CD4-positive, CD25-positive, alpha-beta regulatory T cell (primary cell): Measurements from ENCODE around the gene UPK3B. TPM values are rescaled to one million over a fixed set of nuclear protein-coding genes. Genes with fewer than 3 reads are reported as not detected.
"Not testable (repeated sequence)": the region's sequence is repeated elsewhere in the genome, so short reads cannot be mapped to it uniquely, and the experiment has no call there.

Experiments used
- ATAC-seq, 2 donors: fragments of 150-1000 bp; cut with Tn5 transposase; one replicate each; pipeline ENCODE4 v1.10.0; 2021; ENCODE audit warnings: low read depth in 2 of 2, moderate number of reproducible peaks in 2 of 2, moderate library complexity in 1 of 2
- DNase-seq, 3 donors: peaks; one replicate each; pipeline versions ENCODE4 v3.0.0 to v3.0.0-alpha.2; 2012 to 2022; ENCODE audit warnings: mixed read lengths in 1 of 3
- H3K27ac ChIP-seq: one replicate; pipeline ENCODE4 v1.7.0; 2013; ENCODE audit warnings: mild to moderate bottlenecking, low read length; ENCODE audit not compliant: insufficient read depth, poor library complexity, severe bottlenecking
- H3K27me3 ChIP-seq: one replicate; pipeline ENCODE4 v1.7.0; 2013; ENCODE audit warnings: low read length; ENCODE audit not compliant: control insufficient read depth, insufficient read depth
- H3K36me3 ChIP-seq: one replicate; pipeline ENCODE4 v1.7.0; 2013; ENCODE audit warnings: mild to moderate bottlenecking, low read length, moderate library complexity; ENCODE audit not compliant: control insufficient read depth, insufficient read depth
- H3K4me1 ChIP-seq: 2 replicates; pipeline ENCODE4 v1.7.0; 2013; ENCODE audit warnings: mild to moderate bottlenecking, low read length; ENCODE audit not compliant: insufficient read depth, control insufficient read depth, poor library complexity, severe bottlenecking
- H3K4me3 ChIP-seq: one replicate; pipeline ENCODE4 v1.7.0; 2013; ENCODE audit warnings: low read depth, mild to moderate bottlenecking, low read length, moderate library complexity
- H3K9me3 ChIP-seq, 2 experiments: 1 replicate in 1 of 2; 2 replicates in 1 of 2; pipeline ENCODE4 v1.7.0; 2013; ENCODE audit warnings: low read length in 2 of 2, mild to moderate bottlenecking in 1 of 2, moderate library complexity in 1 of 2; ENCODE audit not compliant: control insufficient read depth in 2 of 2
- H3K27ac Mint-ChIP-seq, 3 donors: one replicate each; pipeline ENCODE4 v1.8.0; 2020 to 2022; ENCODE audit warnings: mild to moderate bottlenecking in 3 of 3, mixed read lengths in 3 of 3, moderate library complexity in 2 of 3
- H3K27me3 Mint-ChIP-seq: one replicate; pipeline ENCODE4 v1.8.0; 2022; ENCODE audit warnings: mild to moderate bottlenecking, mixed read lengths
- H3K36me3 Mint-ChIP-seq: one replicate; pipeline ENCODE4 v1.8.0; 2020; ENCODE audit warnings: mixed read lengths
- H3K4me1 Mint-ChIP-seq, 4 donors: one replicate each; pipeline ENCODE4 v1.8.0; 2020 to 2022; ENCODE audit warnings: mixed read lengths in 4 of 4, mild to moderate bottlenecking in 1 of 4
- H3K4me3 Mint-ChIP-seq, 4 donors: one replicate each; pipeline ENCODE4 v1.8.0; 2020 to 2022; ENCODE audit warnings: mild to moderate bottlenecking in 4 of 4, mixed read lengths in 4 of 4, moderate library complexity in 3 of 4
- H3K9me3 Mint-ChIP-seq, 7 donors: one replicate each; pipeline ENCODE4 v1.8.0; 2020 to 2022; ENCODE audit warnings: mixed read lengths in 7 of 7, mild to moderate bottlenecking in 3 of 7, moderate library complexity in 2 of 7
- polyA plus RNA-seq, 4 donors: library from polyadenylated mRNA; unstranded; fragments of 300-500 nt; fragmentation: Illumina TruSeq; gene quantifications; one replicate each; pipeline ENCODE4 v1.2.3, GENCODE V29; 2021
- total RNA-seq: library from RNA; stranded (reverse); gene quantifications from one replicate; pipeline ENCODE4 v1.2.3, GENCODE V29; 2022

The UPK3B gene
- total and polyA plus RNA-seq, 5 donors from 2014 or later, result 0.17 to 8.4 TPM; not detected in 3

DNA sequence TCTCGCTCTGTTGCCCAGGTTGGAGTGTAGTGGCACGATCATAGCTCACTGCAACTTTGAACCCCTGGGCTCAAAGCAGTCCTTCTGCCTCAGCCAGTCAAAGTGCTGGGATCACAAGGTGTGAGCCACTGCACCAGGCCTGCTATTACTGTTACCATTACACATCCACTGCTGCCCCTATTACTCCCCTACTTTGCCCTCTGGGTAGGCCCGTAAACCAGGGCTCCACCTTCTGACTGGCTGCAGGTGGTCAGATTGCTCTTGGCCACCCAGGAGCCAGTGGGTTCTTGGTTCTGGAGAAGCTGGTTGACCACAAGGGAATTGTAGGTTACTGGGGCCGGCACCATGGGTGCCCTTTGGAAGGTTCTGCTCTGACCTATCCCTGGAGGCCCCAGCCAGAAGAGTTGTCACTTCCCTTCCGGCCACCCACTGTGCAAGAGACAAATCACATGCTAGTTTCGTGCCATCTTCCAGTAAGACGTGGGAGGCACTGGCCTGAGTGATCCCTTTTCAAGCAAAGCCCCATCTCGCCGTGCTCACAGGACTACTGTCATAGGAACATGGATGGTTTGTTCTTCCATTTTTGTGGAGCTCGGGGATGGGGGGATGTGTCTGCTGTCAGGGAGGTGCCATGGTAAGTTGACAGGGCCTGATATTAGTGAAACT lies 38.7 kb upstream of the UPK3B start:
- not testable (repeated sequence) for H3K27me3 ChIP-seq, ATAC-seq, H3K27ac ChIP-seq, H3K36me3 ChIP-seq, H3K4me3 Mint-ChIP-seq, H3K27me3 Mint-ChIP-seq, DNase-seq, H3K9me3 ChIP-seq, H3K27ac Mint-ChIP-seq, H3K36me3 Mint-ChIP-seq, H3K9me3 Mint-ChIP-seq, H3K4me3 ChIP-seq, H3K4me1 Mint-ChIP-seq, H3K4me1 ChIP-seq

- not testable (repeated sequence) for H3K27ac ChIP-seq, H3K9me3 ChIP-seq, H3K4me1 Mint-ChIP-seq, H3K27ac Mint-ChIP-seq, H3K36me3 ChIP-seq, DNase-seq, H3K4me1 ChIP-seq, H3K9me3 Mint-ChIP-seq, H3K27me3 ChIP-seq, H3K4me3 ChIP-seq, H3K27me3 Mint-ChIP-seq, ATAC-seq, H3K4me3 Mint-ChIP-seq, H3K36me3 Mint-ChIP-seq
Measured at GRCh38 chr7:76473097-76473496, 37.3 kb upstream of the UPK3B start.

- H3K4me1 ChIP-seq, ATAC-seq, DNase-seq, H3K9me3 ChIP-seq, H3K27me3 Mint-ChIP-seq, H3K4me3 Mint-ChIP-seq, H3K36me3 Mint-ChIP-seq, H3K9me3 Mint-ChIP-seq, H3K4me3 ChIP-seq, H3K36me3 ChIP-seq, H3K4me1 Mint-ChIP-seq, H3K27ac ChIP-seq, H3K27me3 ChIP-seq, H3K27ac Mint-ChIP-seq: not testable (repeated sequence)
Measured at GRCh38 chr7:76476280-76476679, 34.1 kb upstream of the UPK3B start.

- H3K27me3 ChIP-seq, result not testable (repeated sequence)
Measured at GRCh38 chr7:76476742-76477474, 33.4 kb upstream of the UPK3B start.

GRCh38 chr7:76479628-76480027 lies 30.7 kb upstream of the UPK3B start:
- H3K4me1 ChIP-seq, H3K27ac ChIP-seq, ATAC-seq, H3K27ac Mint-ChIP-seq, H3K4me3 ChIP-seq, H3K36me3 ChIP-seq, DNase-seq, H3K36me3 Mint-ChIP-seq, H3K27me3 Mint-ChIP-seq, H3K4me1 Mint-ChIP-seq, H3K9me3 ChIP-seq, H3K27me3 ChIP-seq, H3K9me3 Mint-ChIP-seq, H3K4me3 Mint-ChIP-seq: not testable (repeated sequence)

More at GRCh38 chr7:76476742-76477474, 33.4 kb upstream of the UPK3B start:
- H3K27ac Mint-ChIP-seq, H3K27ac ChIP-seq, H3K4me3 Mint-ChIP-seq, H3K27me3 Mint-ChIP-seq, H3K4me1 Mint-ChIP-seq, H3K9me3 Mint-ChIP-seq, H3K36me3 Mint-ChIP-seq, H3K4me1 ChIP-seq, H3K4me3 ChIP-seq, H3K9me3 ChIP-seq, H3K36me3 ChIP-seq, DNase-seq: not testable (repeated sequence)
- peak in 1 of 2 donors; percentile 16 for ATAC-seq

DNA sequence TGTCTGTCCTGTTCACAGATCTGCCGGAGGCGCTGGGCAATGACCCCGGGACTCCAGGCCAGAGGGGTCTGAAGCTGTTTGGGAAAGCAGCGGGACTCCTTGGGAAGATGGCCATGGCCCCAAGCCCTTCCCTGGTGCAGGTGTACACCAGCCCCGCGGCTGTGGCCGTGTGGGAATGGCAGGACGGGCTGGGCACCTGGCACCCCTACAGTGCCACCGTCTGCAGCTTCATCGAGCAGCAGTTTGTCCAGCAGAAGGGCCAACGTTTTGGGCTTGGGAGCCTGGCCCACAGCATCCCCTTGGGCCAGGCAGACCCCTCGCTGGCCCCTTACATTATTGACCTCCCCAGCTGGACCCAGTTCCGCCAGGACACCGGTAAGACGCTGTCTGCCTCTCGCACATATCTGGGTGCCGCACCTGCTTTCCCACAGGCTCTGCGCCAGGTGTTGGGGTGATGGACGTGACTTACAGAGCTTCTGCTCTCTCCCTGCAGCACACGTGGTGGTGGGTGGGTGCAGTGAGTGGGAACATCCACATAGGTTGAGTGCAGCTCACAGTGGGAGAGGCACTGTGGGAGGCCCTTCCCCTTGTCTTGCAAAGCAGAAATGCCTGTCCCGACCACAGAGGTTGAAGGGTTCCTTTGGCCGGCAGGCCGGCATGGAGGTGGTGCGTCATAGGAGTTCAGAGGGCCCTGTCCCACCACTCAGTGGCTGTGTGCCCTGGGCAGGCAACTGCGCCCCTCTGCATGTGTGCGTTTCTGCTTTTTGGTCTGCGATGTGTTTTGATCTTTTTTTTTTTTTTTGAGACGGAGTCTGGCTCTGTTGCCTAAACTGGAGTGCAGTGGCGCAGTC lies 29.7 kb upstream of the UPK3B start:
- not testable (repeated sequence) for H3K27ac ChIP-seq, H3K4me1 Mint-ChIP-seq, H3K27me3 ChIP-seq, H3K36me3 Mint-ChIP-seq, ATAC-seq, H3K27me3 Mint-ChIP-seq, DNase-seq, H3K9me3 ChIP-seq, H3K9me3 Mint-ChIP-seq, H3K4me3 ChIP-seq, H3K4me3 Mint-ChIP-seq, H3K4me1 ChIP-seq, H3K36me3 ChIP-seq, H3K27ac Mint-ChIP-seq

DNA sequence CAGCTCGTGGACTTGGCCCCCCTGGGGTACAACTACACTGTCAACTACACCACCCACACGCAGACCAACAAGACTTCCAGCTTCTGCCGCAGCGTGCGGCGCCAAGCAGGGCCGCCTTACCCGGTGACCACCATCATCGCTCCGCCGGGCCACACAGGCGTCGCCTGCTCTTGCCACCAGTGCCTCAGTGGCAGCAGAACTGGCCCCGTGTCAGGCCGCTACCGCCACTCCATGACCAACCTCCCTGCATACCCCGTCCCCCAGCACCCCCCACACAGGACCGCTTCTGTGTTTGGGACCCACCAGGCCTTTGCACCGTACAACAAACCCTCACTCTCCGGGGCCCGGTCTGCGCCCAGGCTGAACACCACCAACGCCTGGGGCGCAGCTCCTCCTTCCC lies 27.7 kb upstream of the UPK3B start:
- not testable (repeated sequence) for H3K36me3 ChIP-seq, H3K27ac ChIP-seq, H3K4me1 ChIP-seq, H3K9me3 ChIP-seq, ATAC-seq, H3K36me3 Mint-ChIP-seq, H3K27ac Mint-ChIP-seq, H3K4me1 Mint-ChIP-seq, H3K4me3 Mint-ChIP-seq, H3K4me3 ChIP-seq, DNase-seq, H3K9me3 Mint-ChIP-seq, H3K27me3 ChIP-seq, H3K27me3 Mint-ChIP-seq
